ENCODE data around the gene SLC35B4.

The SLC35B4 gene

DNA sequence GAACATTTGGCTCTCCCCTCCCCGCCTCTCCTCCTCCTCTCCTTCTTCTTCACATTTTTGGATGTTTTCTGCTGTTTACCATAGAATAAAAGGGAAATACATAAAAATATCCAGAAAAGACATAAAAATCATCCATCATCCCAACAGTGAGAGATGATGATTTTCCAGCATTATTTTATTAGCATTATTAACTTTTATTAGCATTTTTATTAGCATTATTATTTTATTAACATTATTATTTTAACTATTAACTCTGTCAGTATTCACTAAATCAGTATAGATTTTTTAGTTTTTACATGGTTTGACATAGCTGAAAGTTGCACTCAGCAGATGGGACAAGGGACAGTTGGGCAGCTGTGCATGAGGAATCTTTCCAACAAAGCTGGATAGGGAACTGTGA is 16.2 kb upstream of the SLC35B4 start:
- no peak for DNase-seq (ENCODE audit: low spot score)
- Histone ChIP-seq H3K27ac (no peak overlapping the region), H3K4me3 (no peak overlapping the region)
- TF ChIP-seq, protein P1, sequence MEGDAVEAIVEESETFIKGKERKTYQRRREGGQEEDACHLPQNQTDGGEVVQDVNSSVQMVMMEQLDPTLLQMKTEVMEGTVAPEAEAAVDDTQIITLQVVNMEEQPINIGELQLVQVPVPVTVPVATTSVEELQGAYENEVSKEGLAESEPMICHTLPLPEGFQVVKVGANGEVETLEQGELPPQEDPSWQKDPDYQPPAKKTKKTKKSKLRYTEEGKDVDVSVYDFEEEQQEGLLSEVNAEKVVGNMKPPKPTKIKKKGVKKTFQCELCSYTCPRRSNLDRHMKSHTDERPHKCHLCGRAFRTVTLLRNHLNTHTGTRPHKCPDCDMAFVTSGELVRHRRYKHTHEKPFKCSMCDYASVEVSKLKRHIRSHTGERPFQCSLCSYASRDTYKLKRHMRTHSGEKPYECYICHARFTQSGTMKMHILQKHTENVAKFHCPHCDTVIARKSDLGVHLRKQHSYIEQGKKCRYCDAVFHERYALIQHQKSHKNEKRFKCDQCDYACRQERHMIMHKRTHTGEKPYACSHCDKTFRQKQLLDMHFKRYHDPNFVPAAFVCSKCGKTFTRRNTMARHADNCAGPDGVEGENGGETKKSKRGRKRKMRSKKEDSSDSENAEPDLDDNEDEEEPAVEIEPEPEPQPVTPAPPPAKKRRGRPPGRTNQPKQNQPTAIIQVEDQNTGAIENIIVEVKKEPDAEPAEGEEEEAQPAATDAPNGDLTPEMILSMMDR (IDR thresholded peaks at IDR 0.05): no peak

DNA sequence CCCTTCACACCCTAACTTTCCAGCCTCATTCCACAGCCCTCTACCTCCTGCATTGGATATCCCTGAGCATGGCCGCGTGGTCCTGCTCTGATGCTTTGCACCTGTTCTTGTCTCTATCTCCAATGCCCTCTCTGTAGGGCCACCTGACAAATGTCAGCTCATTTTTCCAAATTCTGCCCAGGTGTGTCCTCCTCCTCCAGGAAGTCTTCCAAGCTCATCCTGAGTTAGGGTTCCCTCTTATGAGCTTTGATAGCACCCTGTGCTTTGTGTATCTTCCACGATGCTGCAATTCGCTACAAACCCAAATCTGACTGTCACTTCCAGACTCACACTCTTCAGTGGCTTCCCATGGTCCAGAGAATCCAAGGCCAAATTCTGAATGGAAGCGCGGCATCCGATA is 14.7 kb upstream of the SLC35B4 start:
- Histone ChIP-seq H3K4me3 (no peak overlapping the region), H3K27ac (no peak overlapping the region)
- TF ChIP-seq, protein P1 (IDR thresholded peaks at IDR 0.05): no peak
- no peak for DNase-seq (ENCODE audit: low spot score)

DNA sequence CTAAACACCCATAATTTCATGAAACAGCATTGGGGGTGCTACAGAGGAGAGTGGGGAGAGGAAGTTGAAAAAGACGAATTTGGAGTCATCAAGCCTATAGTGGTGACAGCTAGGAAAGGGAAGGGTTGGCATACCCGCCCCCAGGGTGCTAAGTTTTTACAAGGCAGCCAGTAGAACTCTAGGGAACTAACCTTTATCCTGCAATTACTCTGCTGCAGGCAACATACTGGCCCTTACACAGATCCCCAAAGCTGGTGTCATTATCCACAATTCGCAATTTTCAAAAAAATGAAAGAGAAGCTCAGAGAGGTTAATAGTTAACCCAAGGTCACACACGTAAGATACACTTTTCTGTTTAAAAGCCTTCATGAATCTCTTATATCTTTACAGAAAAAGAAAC is 14.2 kb upstream of the SLC35B4 start:
- no peak overlapping the region for H3K4me3 ChIP-seq
- TF ChIP-seq, protein P1 (IDR thresholded peaks at IDR 0.05): no peak
- DNase-seq (ENCODE audit: low spot score): no peak

DNA sequence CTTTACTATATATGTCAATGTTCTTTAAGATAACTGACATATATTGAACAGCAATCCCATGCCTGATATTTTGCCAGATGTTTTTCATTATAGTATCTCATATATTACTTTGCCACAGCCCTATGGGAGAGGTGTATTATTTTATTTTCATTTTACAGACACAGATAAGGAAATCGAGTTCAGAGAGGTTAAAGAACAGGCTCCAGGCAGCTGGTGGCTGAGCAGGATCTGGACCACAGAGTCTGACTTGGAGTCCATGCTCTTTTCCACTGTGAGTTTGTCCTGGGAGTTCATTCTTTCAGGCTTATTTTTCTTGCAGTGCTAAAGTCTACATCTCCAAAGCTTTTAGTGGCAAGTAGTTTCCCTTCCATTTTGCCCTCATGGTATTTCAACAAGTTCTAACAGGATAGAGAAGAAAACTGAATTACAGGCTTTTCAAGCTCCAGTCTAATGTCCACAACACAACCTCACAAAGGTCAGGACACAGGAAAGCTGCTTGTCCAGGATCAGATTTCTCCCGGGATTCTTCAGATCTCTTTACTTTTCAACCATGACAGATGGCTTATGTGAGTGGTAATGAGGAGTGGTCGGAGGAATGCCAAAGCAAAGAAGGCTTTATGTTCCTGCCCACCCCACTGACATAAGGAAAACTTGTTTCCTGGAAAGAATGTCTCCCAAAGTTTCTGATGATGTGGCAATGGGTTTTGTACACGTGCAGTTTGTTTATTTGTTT is 13.1 kb upstream of the SLC35B4 start:
- TF ChIP-seq, protein P1 (IDR thresholded peaks at IDR 0.05): no peak
- H3K27ac ChIP-seq: no peak overlapping the region
- DNase-seq (ENCODE audit: low spot score): no peak
- H3K4me3 ChIP-seq: no peak overlapping the region

More for the DNA sequence above, 14.2 kb upstream of the SLC35B4 start:
- H3K27ac ChIP-seq: no peak overlapping the region

DNA sequence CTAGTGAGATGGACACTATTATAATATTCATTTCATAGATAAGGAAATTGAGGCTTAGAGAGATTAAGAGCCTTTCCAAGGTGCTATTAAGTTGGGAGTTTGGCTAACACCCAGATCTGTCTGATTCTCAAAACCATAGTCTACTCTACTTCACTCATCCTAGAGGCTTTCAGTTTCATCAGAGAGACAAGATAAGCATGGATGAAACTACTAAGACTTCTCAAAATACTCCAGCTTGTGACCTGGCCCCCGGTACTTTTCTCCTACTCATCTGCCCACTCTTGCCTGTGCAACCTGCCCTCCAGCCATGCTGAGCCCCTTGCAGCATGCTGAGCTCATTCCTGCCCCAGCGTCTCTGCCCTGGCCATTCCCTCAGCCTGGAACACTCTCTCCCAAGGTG is 12.2 kb upstream of the SLC35B4 start:
- TF ChIP-seq, protein P1 (IDR thresholded peaks at IDR 0.05): no peak
- Histone ChIP-seq H3K4me3 (no peak overlapping the region), H3K27ac (no peak overlapping the region)
- no peak for DNase-seq (ENCODE audit: low spot score)

DNA sequence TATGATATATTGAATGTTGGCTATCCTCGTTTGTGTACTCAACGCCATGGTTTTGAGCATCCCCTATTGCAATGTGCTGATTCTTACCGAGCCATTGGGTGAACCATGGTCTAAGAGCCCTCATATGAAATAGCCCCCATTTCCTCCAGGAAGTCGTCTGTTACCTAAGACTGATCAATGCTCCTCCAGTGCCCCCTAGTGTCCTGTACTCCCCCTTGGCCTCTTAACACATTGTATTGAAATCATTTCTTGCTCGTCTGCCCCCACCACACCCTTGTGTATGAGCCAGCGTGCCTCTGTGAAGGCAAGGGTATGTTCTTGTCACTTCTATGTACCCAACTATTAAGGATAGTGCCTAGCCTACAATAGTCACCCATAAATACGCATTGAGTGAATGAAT is 11.2 kb upstream of the SLC35B4 start:
- TF ChIP-seq, protein P1 (IDR thresholded peaks at IDR 0.05): no peak
- no peak for DNase-seq (ENCODE audit: low spot score)

DNA sequence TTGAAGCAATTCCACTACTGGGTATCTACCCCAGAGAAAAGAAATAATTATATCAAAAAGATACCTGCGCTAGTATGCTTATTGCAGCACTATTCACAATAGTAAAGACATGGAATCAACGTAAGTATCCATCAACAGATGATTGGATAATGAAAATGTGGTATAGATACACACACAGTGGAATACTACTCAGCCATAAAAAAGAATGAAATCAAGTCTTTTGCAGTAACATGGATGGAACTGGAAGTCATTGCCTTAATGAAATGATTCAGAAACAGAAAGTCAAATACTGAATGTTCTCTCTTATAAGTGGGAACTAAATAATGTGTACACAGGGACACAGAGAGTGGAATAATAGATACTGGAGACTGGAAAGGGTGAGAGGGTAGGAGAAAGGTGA is 7.4 kb upstream of the SLC35B4 start:
- H3K4me3 ChIP-seq: no peak overlapping the region
- no peak overlapping the region for H3K27ac ChIP-seq
- no peak for DNase-seq (ENCODE audit: low spot score)
- TF ChIP-seq, protein P1 (IDR thresholded peaks at IDR 0.05): no peak

More for the DNA sequence above, 11.2 kb upstream of the SLC35B4 start:
- no peak overlapping the region for H3K4me3 ChIP-seq
- no peak overlapping the region for H3K27ac ChIP-seq
